Amniotic epithelial cell (primary cell): ENCODE data around the gene MIF4GD.
"Not testable (repeated sequence)": the region's sequence is repeated elsewhere in the genome, so short reads cannot be mapped to it uniquely, and the experiment has no call there.

Experiments
- DNase-seq: peaks from one replicate; pipeline ENCODE4 v3.0.0-alpha.2; 2010; ENCODE audit warnings: low read depth

MIF4GD gene

GRCh38 chr17:75288359-75288758 is 17.3 kb upstream of the MIF4GD start:
- no peak for DNase-seq

- DNase-seq, result no peak
These were observed 16.2 kb upstream of the MIF4GD start for GRCh38 chr17:75287221-75287620.

- no peak for DNase-seq
These were observed 14.1 kb upstream of the MIF4GD start for GRCh38 chr17:75285123-75285522.

DNA sequence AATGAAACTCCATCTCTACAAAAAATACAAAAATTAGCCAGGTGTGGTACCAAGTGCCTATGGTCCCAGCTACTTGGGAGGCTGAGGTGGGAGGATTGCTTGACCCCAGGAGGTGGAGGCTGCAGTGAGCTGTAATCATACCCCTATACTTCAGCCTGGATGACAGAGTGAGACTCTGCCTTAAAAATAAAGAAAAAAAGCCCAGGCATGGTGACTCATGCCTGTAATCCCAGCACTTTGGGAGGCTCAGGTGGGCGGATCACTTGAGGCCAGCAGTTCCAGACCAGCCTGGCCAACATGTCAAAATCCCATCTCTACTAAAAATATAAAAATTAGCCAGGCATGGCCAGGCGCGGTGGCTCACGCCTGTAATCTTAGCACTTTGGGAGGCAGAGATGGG is 9.2 kb upstream of the MIF4GD start:
- not testable (repeated sequence) for DNase-seq

DNA sequence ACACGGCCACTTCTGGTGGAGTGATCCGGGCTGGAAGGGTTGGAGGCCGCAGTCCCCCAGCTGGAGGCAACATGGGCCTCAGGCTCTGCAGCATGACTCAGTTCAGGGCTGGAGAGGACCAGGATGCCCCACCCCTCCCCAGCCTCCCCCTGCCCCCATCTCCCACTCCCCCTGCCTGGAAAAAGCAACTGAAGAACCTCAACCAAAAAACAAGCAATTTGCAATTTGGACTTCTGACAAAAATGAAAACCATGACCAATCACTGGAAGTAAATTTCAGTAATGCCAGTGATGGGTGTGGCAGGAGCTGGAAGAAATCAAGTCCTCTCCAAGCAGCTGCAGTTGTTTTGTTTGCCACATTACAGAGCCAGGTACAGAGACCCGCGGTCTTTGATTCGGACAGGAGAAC is 6.6 kb upstream of the MIF4GD start:
- peak; percentile 28 for DNase-seq

DNA sequence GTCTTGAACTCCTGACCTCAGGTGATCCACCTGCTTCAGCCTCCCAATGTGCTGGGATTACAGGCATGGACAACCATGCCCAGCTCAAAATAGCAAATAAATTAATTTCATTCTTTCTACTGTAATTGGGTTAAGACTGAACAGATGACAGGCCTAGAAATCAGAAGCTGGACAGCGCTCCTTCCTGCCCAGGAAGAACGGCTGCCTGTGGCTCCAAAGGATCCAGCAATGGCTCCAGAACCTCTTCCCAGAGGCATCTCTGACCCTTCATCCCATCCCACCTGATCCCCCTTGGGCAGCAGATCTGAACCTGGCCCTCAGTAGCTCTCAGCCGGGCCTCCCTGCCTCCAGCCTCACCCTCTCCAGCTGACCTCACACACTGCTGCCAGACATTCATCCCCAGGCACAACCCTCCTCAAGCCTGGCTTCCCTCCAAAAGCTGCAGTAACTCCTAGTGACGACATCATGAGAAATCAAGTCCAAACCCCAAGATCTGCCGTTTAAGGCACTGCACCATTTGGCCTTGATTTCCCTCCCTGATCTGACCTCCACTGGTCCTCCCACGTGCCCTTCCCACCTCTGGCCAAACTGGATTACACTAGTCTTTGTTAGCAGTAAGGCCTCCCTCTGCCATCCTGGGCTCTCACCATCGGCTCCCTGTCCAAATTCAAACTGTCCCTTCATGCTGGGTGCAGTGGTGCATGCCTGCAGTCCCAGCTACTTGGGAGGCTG is 3.1 kb upstream of the MIF4GD start:
- peak; percentile 82 for DNase-seq

DNA sequence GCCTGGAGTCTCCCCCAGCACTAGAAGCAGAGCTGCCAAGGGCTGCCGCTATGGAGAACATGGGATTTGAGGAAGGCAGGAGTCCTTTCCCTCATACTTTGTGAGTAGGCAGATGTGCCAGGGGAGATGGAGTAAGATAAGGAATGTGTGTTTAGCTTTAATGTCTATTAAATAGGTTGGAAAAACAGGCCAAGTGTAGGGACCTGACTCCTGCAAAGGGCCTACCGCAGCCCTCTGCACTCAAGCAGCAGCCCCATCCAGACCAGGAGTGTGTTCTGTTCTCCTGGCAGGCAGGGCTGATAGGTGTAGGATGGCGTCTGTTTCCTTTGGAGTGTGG is 1.8 kb upstream of the MIF4GD start:
- no peak for DNase-seq

DNA sequence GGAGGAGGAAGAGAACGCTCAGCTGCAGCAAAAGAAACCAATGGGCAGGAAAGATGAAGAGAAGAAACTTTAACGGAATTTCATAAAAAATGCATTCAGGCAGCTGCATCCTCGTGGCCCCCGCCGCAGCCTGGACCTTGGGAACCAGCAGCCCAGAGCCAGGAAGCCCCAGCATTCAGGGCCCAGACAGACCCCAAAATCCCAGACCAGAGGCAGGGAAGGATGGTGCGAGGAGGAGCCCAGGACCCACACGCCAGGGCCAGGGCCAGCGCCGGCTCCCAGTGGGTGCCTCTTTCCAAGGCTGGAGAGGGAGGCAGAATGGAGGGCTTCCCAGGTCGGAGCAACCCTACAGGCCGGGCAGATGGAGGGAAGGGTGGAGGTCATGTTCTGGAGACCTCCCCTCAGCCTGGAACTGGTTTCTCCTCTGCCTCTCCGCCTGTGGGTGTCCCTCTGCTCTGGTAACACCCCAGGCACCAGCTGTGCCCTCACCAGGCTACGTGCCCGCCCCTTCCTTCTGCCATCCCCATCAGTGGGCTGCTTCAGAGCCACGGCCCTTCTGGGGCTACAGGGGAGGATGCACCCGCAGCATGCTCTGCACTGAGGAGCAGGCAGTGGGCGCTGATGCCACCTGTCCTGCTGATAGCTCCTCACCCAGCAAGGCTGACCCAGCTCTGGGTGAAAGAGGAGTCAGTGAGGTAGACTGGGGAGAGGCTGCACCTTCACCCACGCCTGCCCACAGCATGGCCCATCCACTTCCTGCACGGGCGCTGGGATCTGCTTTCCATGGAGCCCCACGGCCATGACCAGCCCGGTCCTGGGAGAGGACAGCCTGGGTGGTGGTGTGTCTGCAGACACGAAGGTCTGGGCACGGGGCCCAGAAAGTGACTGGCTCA is 1.2 kb upstream of the MIF4GD start:
- DNase-seq, result no peak

- DNase-seq, result no peak
These were observed 363 bp upstream of the MIF4GD start for GRCh38 chr17:75271233-75271954.

GRCh38 chr17:75270218-75270965 is 639 bp downstream of the MIF4GD start:
- peak; percentile 80 for DNase-seq

- DNase-seq, result no peak
These were observed 1.2 kb downstream of the MIF4GD start for GRCh38 chr17:75269844-75270217.

GRCh38 chr17:75267411-75268232 is 3.4 kb downstream of the MIF4GD start:
- no peak for DNase-seq

- DNase-seq, result no peak
These were observed 3.9 kb downstream of the MIF4GD start for GRCh38 chr17:75267153-75267410.

- DNase-seq, result no peak
These were observed 4.5 kb downstream of the MIF4GD start for GRCh38 chr17:75266316-75267152.

GRCh38 chr17:75265614-75266315 is 5.3 kb downstream of the MIF4GD start:
- no peak for DNase-seq

GRCh38 chr17:75263055-75263454 is 8.0 kb downstream of the MIF4GD start:
- DNase-seq, result no peak

DNA sequence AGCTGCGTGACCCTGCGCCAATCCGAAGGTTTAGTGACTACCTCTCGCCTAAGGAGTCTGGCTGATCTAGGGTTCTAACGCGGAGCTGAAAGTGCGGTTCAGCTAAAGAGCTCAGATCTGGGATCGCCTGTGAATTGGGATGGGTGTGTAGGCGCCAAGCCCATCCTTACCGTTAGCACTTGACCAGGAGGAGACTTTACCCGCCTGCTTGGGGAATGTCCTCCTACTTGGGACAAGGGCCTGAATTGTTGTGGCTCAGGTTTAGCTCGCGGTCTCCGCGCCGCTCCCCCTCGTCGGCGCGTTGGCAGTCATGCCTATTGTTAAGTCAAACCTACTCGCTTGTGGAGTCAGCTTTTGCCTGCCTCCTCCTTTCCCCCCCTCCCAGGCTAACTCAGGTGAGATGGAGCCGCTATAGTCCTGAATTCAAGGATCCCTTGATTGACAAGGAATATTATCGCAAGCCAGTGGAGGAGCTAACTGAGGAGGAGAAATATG is 8.9 kb downstream of the MIF4GD start:
- DNase-seq, result peak; percentile 42

DNA sequence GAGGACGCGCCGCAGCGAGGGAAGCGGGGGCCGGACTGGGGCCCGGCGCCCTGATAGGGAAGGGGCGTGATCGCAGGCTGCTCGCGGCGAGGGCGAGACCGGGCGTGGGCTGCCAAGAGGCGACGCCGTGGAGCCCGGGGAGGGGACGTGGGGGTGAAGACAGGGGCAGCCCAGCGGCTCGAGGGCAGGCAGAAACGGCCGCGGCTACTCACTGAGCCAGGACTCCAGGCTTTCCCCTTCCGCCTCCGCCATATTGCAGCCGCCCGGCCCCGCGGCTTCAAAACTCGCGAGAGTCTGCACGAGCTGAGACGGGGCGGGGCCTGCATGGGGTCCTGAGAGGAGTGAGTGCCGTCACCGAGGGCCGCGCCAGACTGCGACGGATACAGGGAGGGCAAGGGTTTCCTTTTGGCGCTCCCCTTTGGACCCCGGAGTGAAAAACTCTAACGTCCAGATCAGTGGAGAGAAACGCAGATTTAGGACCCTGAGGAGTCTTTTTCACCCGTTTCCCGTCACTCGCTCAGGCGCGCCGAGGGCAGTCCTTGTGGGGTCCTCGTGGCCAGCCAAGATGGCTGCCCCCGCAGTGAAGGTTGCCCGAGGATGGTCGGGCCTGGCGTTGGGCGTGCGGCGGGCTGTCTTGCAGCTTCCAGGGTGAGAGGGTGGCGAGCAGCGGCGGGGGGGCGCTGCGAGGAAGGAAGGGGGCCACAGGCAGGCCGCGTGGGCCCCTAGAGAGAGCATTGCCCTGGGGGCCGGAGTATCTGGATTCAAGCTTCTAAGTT is 9.5 kb downstream of the MIF4GD start, which contains the start of the genes GGA3 and MRPS7:
Gene GGA3 (minus strand): TSS at position 271 of the 776 bp plus-strand sequence. CDS start 19 bp downstream, at position 252.
Gene MRPS7 (plus strand): TSS at position 544 of the 776 bp plus-strand sequence. CDS start 22 bp downstream, at position 566.
- DNase-seq, result peak; percentile 84
